Adrenal gland (tissue), 5 donors: Measurements from ENCODE around the gene SH3BP4.

ENCODE experiments used
- POLR2A ChIP-seq, 2 donors: fragments of 450-650 bp; IDR thresholded peaks; one replicate each; pipeline ENCODE4 v1.6.1; 2017; ENCODE audit warnings: antibody characterized with exemption in 2 of 2, mild to moderate bottlenecking in 2 of 2, moderate library complexity in 1 of 2
- TF ChIP-seq, protein P1 (sequence below), 6 experiments: fragments of 450-650 bp in 4 of 6; fragments of 200-600 bp in 2 of 6; sonication (generic) in 1 of 6; IDR thresholded peaks; 1 replicate in 5 of 6; 2 replicates in 1 of 6; pipeline versions ENCODE4 v1.5.1 to v1.8.0; 2016 to 2021; ENCODE audit warnings: antibody characterized with exemption in 6 of 6, mild to moderate bottlenecking in 2 of 6, moderate library complexity in 1 of 6
- donor health status: DM: no; HTN: no; CAD: no.

DNA sequence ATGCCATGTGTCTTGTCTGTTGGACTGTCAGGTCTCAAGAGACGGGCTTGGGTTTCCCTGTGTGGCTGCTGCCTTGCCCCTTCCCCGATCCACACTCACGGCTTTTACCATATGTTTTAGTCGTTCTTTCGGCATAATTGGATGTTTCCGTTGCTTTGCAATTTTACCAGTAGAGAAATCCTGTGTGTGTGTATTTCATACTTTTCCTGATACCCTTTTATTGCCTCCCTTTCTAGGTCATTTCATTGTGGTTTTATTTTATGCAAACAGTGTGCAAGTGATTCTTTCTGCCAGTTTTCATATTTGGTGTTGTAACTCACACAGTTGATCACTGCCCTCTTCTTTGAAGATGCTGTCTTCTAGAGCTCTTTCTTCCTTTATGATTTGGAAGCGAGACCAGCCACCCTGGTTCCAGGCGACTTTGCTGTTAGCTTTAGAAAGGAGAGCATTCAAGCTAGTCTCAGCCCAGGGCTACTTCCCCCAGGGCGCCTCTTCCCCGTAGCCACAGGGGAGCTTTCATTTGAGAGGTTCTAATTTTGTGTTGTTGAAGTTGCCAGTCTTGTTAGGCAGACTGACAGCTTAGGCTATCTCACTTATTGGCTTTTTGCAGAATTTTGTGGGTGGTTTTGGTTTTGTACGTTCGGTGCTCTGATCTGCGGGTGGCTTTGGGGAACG is 17.0 kb downstream of the SH3BP4 start:
- TF ChIP-seq, protein P1, sequence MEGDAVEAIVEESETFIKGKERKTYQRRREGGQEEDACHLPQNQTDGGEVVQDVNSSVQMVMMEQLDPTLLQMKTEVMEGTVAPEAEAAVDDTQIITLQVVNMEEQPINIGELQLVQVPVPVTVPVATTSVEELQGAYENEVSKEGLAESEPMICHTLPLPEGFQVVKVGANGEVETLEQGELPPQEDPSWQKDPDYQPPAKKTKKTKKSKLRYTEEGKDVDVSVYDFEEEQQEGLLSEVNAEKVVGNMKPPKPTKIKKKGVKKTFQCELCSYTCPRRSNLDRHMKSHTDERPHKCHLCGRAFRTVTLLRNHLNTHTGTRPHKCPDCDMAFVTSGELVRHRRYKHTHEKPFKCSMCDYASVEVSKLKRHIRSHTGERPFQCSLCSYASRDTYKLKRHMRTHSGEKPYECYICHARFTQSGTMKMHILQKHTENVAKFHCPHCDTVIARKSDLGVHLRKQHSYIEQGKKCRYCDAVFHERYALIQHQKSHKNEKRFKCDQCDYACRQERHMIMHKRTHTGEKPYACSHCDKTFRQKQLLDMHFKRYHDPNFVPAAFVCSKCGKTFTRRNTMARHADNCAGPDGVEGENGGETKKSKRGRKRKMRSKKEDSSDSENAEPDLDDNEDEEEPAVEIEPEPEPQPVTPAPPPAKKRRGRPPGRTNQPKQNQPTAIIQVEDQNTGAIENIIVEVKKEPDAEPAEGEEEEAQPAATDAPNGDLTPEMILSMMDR (IDR thresholded peaks at IDR 0.05), result no peak
- no peak for TF ChIP-seq POLR2A (IDR thresholded peaks at IDR 0.05)
